ENCODE results near the gene GLA. TPM values are rescaled to one million over a fixed set of nuclear protein-coding genes. Genes with fewer than 3 reads are reported as not detected.
A peak's percentile ranks its signal among the peaks of the same experiment; 100 is the strongest.

GLA gene
- total RNA-seq, 1 donor from 2014 or later, result 39.5 TPM

- peak; percentile 59 for TF ChIP-seq CTCF (conservative IDR thresholded peaks at IDR 0.05)
- DNase-seq (ENCODE audit: extremely low spot score, unreplicated experiment), result no peak
Measured at GRCh38 chrX:101357166-101357795, 50.4 kb downstream of the GLA start.

GRCh38 chrX:101349193-101349562, 58.5 kb downstream of the GLA start:
- H3K9me3 Mint-ChIP-seq, result no peaks in the 10 kb centered on the region
- H3K4me3 Mint-ChIP-seq, result peak overlapping the region; percentile 90
- DNase-seq (ENCODE audit: extremely low spot score, unreplicated experiment), result no peak
- no peaks in the 10 kb centered on the region for H3K36me3 Mint-ChIP-seq
- H3K27me3 Mint-ChIP-seq, result no peaks in the 10 kb centered on the region
- peak overlapping the region; percentile 71 for H3K27ac Mint-ChIP-seq
- TF ChIP-seq CTCF (conservative IDR thresholded peaks at IDR 0.05), result no peak
- peaks cover 5% of the 10 kb centered on the region for H3K4me1 Mint-ChIP-seq (ENCODE audit: unreplicated experiment)

More at GRCh38 chrX:101357166-101357795, 50.4 kb downstream of the GLA start:
- Mint-ChIP-seq H3K4me1 (ENCODE audit: unreplicated experiment) (no peaks in the 10 kb centered on the region), H3K4me3 (no peak overlapping the region), H3K27me3 (no peaks in the 10 kb centered on the region), H3K27ac (no peak overlapping the region), H3K9me3 (no peaks in the 10 kb centered on the region), H3K36me3 (no peaks in the 10 kb centered on the region)

- TF ChIP-seq CTCF (conservative IDR thresholded peaks at IDR 0.05), result no peak
- Mint-ChIP-seq H3K36me3 (no peaks in the 10 kb centered on the region), H3K27me3 (no peaks in the 10 kb centered on the region), H3K4me3 (peak within 1 kb of the TSS; percentile 90), H3K27ac (peak within 1 kb of the TSS; percentile 71), H3K9me3 (no peaks in the 10 kb centered on the region), H3K4me1 (ENCODE audit: unreplicated experiment) (peaks cover 5% of the 10 kb centered on the region)
- DNase-seq (ENCODE audit: extremely low spot score, unreplicated experiment), result peak; percentile 68
Measured at GRCh38 chrX:101348452-101349192, 59.1 kb downstream of the GLA start, which contains the start of gene TIMM8A. Gene TIMM8A, minus strand, starts transcription at chrX:101348742. Its CDS starts 78 bp downstream, at chrX:101348664.

- peak overlapping the region; percentile 71 for H3K27ac Mint-ChIP-seq
- no peak for TF ChIP-seq CTCF (conservative IDR thresholded peaks at IDR 0.05)
- no peak for DNase-seq (ENCODE audit: extremely low spot score, unreplicated experiment)
- no peaks in the 10 kb centered on the region for H3K9me3 Mint-ChIP-seq
- peak overlapping the region; percentile 90 for H3K4me3 Mint-ChIP-seq
- H3K36me3 Mint-ChIP-seq, result no peaks in the 10 kb centered on the region
- H3K4me1 Mint-ChIP-seq (ENCODE audit: unreplicated experiment), result peaks cover 5% of the 10 kb centered on the region
- no peaks in the 10 kb centered on the region for H3K27me3 Mint-ChIP-seq
Measured at GRCh38 chrX:101347859-101348451, 59.8 kb downstream of the GLA start.

Other genes with a start within 250 kb of the GLA start
- gene DRP2, start 188.1 kb downstream of the GLA start, total RNA-seq (ENCODE audit: low replicate concordance), result 0.14 and 1.3 TPM in 2 replicates
- gene TAF7L, start 116.6 kb downstream of the GLA start, total RNA-seq (ENCODE audit: low replicate concordance), result 0.21 TPM in 1 of 2 replicates, not detected in the other
- gene TIMM8A, start 59.2 kb downstream of the GLA start, total RNA-seq (ENCODE audit: low replicate concordance), result 22.1 and 22.4 TPM in 2 replicates
- gene BTK, start 21.7 kb downstream of the GLA start, total RNA-seq (ENCODE audit: low replicate concordance), result 0.34 and 0.38 TPM in 2 replicates
- 329 and 338 TPM in 2 replicates for gene RPL36A, start 16.9 kb downstream of the GLA start, total RNA-seq (ENCODE audit: low replicate concordance)
- gene HNRNPH2, start 297 bp upstream of the GLA start, total RNA-seq (ENCODE audit: low replicate concordance), result 68.3 and 76.0 TPM in 2 replicates
- gene ARMCX4, start 77.5 kb upstream of the GLA start, total RNA-seq (ENCODE audit: low replicate concordance), result 12.8 and 19.4 TPM in 2 replicates
- gene ARMCX1, start 142.6 kb upstream of the GLA start, total RNA-seq (ENCODE audit: low replicate concordance), result 21.1 and 25.0 TPM in 2 replicates
- 60.5 and 64.9 TPM in 2 replicates for gene ARMCX6, start 210.1 kb upstream of the GLA start, total RNA-seq (ENCODE audit: low replicate concordance)
- 52.6 and 58.2 TPM in 2 replicates for gene ARMCX3, start 215.2 kb upstream of the GLA start, total RNA-seq (ENCODE audit: low replicate concordance)

Data from type B pancreatic cell (in vitro differentiated cells).